Trophoblast cell (in vitro differentiated cells and primary cell): ENCODE data around the gene DOLK.

Experiments
- DNase-seq, 2 donors: peaks; one replicate each; pipeline ENCODE4 v3.0.0-alpha.2; 2016
- H2AFZ ChIP-seq: 2 replicates; pipeline ENCODE4 v1.6.1; 2013; ENCODE audit warnings: low read length, moderate library complexity, mild to moderate bottlenecking; ENCODE audit not compliant: insufficient read depth, poor library complexity
- H2AK5ac ChIP-seq: 2 replicates; pipeline ENCODE4 v1.6.1; 2013; ENCODE audit warnings: mild to moderate bottlenecking, low read length
- H2BK120ac ChIP-seq: 2 replicates; pipeline ENCODE4 v1.6.1; 2013; ENCODE audit warnings: low read length, mild to moderate bottlenecking, moderate library complexity; ENCODE audit not compliant: insufficient read depth, poor library complexity
- H2BK12ac ChIP-seq: 2 replicates; pipeline ENCODE4 v1.6.1; 2013; ENCODE audit warnings: mild to moderate bottlenecking, low read length, moderate library complexity
- H2BK5ac ChIP-seq: 2 replicates; pipeline ENCODE4 v1.6.1; 2013; ENCODE audit warnings: low read length, low read depth, moderate library complexity, mild to moderate bottlenecking; ENCODE audit not compliant: poor library complexity
- H3K14ac ChIP-seq: 2 replicates; pipeline ENCODE4 v1.6.1; 2013; ENCODE audit warnings: mild to moderate bottlenecking, low read length
- H3K18ac ChIP-seq: 2 replicates; pipeline ENCODE4 v1.6.1; 2013; ENCODE audit warnings: mild to moderate bottlenecking, low read length
- H3K23ac ChIP-seq: 2 replicates; pipeline ENCODE4 v1.6.1; 2013; ENCODE audit warnings: low read length
- H3K27ac ChIP-seq: 2 replicates; pipeline ENCODE4 v1.5.1; 2013; ENCODE audit warnings: low read depth, mild to moderate bottlenecking, inconsistent platforms, low read length, moderate library complexity
- H3K27me3 ChIP-seq: 2 replicates; pipeline ENCODE4 v1.6.1; 2013; ENCODE audit warnings: inconsistent platforms, mild to moderate bottlenecking, low read length, moderate library complexity; ENCODE audit not compliant: insufficient read depth
- H3K36me3 ChIP-seq, 2 experiments: 1 replicate in 1 of 2; 2 replicates in 1 of 2; pipeline ENCODE4 v1.6.1; 2013; ENCODE audit warnings: low read length in 2 of 2, mild to moderate bottlenecking in 2 of 2, moderate library complexity in 1 of 2; ENCODE audit not compliant: insufficient read depth in 2 of 2, control insufficient read depth in 1 of 2
- H3K4ac ChIP-seq: 2 replicates; pipeline ENCODE4 v1.6.1; 2013; ENCODE audit warnings: low read depth, mild to moderate bottlenecking, low read length, moderate library complexity
- H3K4me1 ChIP-seq, 2 experiments: 1 replicate in 1 of 2; 2 replicates in 1 of 2; pipeline ENCODE4 v1.6.1; 2013; ENCODE audit warnings: low read length in 2 of 2, mild to moderate bottlenecking in 2 of 2, moderate library complexity in 1 of 2; ENCODE audit not compliant: insufficient read depth in 2 of 2, control insufficient read depth in 1 of 2
- H3K4me2 ChIP-seq: 2 replicates; pipeline ENCODE4 v1.6.1; 2013; ENCODE audit warnings: inconsistent platforms, mild to moderate bottlenecking, low read length, moderate library complexity
- H3K4me3 ChIP-seq: 2 replicates; pipeline ENCODE4 v1.5.1; 2013; ENCODE audit warnings: mild to moderate bottlenecking, low read depth, low read length, inconsistent platforms
- H3K79me1 ChIP-seq: one replicate; pipeline ENCODE4 v1.6.1; 2013; ENCODE audit warnings: low read length
- H3K79me2 ChIP-seq: 2 replicates; pipeline ENCODE4 v1.6.1; 2013; ENCODE audit warnings: low read length, mild to moderate bottlenecking; ENCODE audit not compliant: control insufficient read depth, insufficient read depth, poor library complexity
- H3K9ac ChIP-seq: 2 replicates; pipeline ENCODE4 v1.6.1; 2013; ENCODE audit warnings: mild to moderate bottlenecking, low read length
- H3K9me3 ChIP-seq: 2 replicates; pipeline ENCODE4 v1.6.1; 2013; ENCODE audit warnings: low read depth, mild to moderate bottlenecking, control low read depth, inconsistent platforms, low read length; ENCODE audit not compliant: insufficient read depth
- H4K12ac ChIP-seq: 2 replicates; pipeline ENCODE4 v1.6.1; 2013; ENCODE audit warnings: low read depth, mild to moderate bottlenecking, low read length, moderate library complexity
- H4K8ac ChIP-seq: 2 replicates; pipeline ENCODE4 v1.6.1; 2013; ENCODE audit warnings: low read depth, mild to moderate bottlenecking, low read length, moderate library complexity
- H4K91ac ChIP-seq: one replicate; pipeline ENCODE4 v1.6.1; 2013; ENCODE audit warnings: low read depth, mild to moderate bottlenecking, low read length, moderate library complexity
- WGBS: extraction: QIAGEN DNeasy Blood & Tissue Kit; methylation state at CpG from one replicate; pipeline ENCODE4 v1.1.7; 2013; ENCODE audit warnings: missing lambda C conversion rate; ENCODE audit not compliant: insufficient read length, insufficient coverage; ENCODE audit errors: extremely low coverage; 5-methylcytosine and 5-hydroxymethylcytosine counted together

DOLK gene

DNA sequence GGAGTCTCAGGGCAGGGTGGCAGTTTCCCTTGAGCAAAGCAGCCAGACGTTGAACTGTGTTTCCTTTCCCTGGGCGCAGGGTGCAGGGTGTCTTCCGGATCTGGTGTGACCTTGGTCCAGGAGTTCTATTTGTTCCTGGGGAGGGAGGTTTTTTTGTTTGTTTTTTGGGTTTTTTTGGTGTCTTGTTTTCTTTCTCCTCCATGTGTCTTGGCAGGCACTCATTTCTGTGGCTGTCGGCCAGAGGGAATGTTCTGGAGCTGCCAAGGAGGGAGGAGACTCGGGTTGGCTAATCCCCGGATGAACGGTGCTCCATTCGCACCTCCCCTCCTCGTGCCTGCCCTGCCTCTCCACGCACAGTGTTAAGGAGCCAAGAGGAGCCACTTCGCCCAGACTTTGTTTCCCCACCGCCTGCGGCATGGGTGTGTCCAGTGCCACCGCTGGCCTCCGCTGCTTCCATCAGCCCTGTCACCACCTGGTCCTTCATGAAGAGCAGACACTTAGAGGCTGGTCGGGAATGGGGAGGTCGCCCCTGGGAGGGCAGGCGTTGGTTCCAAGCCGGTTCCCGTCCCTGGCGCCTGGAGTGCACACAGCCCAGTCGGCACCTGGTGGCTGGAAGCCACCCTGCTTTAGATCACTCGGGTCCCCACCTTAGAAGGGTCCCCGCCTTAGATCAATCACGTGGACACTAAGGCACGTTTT lies 30.1 kb downstream of the DOLK start:
- H3K23ac ChIP-seq = no peak overlapping the region
- WGBS = no CpG with 5 or more reads among the region's 26 CpGs
- DNase-seq = no peak

DNA sequence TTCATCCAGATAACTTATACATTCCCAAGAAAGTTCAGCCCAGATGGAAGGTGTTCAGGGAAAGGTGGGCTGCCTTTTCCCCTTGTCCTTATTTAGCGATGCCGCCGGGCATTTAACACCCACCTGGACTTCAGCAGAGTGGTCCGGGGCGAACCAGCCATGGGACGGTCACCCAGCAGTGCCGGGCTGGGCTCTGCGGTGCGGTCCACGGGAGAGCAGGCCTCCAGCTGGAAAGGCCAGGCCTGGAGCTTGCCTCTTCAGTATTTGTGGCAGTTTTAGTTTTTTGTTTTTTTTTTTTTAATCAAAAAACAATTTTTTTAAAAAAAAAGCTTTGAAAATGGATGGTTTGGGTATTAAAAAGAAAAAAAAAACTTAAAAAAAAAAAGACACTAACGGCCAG lies 30.7 kb downstream of the DOLK start:
- peaks cover 18 to 28% of the 10 kb centered on the region in 2 experiments for H3K4me1 ChIP-seq
- WGBS = no CpG with 5 or more reads among the region's 11 CpGs

More for the DNA sequence above, 30.1 kb downstream of the DOLK start:
- Histone ChIP-seq H3K27me3 (no peaks in the 10 kb centered on the region), H3K14ac (no peak overlapping the region), H3K79me1 (peaks cover 16% of the 10 kb centered on the region), H3K4me3 (no peak overlapping the region), H4K91ac (no peak overlapping the region), H2BK120ac (no peak overlapping the region), H3K9ac (no peak overlapping the region), H2BK5ac (no peak overlapping the region), H3K4me1 (peaks cover 14 to 23% of the 10 kb centered on the region in 2 experiments), H4K12ac (no peak overlapping the region), H2BK12ac (no peak overlapping the region), H3K4ac (no peak overlapping the region), H3K36me3 (peaks cover 48 to 52% of the 10 kb centered on the region in 2 experiments), H3K4me2 (no peak overlapping the region), H2AK5ac (no peak overlapping the region), H3K27ac (no peak overlapping the region), H4K8ac (no peak overlapping the region), H3K79me2 (peaks cover 4% of the 10 kb centered on the region), H2AFZ (no peak overlapping the region), H3K18ac (no peak overlapping the region), H3K9me3 (peaks cover 2% of the 10 kb centered on the region)

DNA sequence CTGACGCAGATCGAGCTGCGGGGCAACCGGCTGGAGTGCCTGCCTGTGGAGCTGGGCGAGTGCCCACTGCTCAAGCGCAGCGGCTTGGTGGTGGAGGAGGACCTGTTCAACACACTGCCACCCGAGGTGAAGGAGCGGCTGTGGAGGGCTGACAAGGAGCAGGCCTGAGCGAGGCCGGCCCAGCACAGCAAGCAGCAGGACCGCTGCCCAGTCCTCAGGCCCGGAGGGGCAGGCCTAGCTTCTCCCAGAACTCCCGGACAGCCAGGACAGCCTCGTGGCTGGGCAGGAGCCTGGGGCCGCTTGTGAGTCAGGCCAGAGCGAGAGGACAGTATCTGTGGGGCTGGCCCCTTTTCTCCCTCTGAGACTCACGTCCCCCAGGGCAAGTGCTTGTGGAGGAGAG lies 31.2 kb downstream of the DOLK start:
- Histone ChIP-seq H3K23ac (no peak overlapping the region), H2BK12ac (no peak overlapping the region), H3K9ac (no peak overlapping the region), H3K4ac (no peak overlapping the region), H4K8ac (no peak overlapping the region), H2BK5ac (no peak overlapping the region), H3K36me3 (peaks cover 48 to 55% of the 10 kb centered on the region in 2 experiments), H3K79me1 (peaks cover 15% of the 10 kb centered on the region), H2BK120ac (no peak overlapping the region), H3K4me3 (no peak overlapping the region), H3K79me2 (peaks cover 6% of the 10 kb centered on the region), H4K12ac (no peak overlapping the region), H3K18ac (no peak overlapping the region), H2AFZ (no peak overlapping the region), H3K27ac (peak overlapping the region; percentile 35), H3K14ac (no peak overlapping the region), H3K27me3 (no peaks in the 10 kb centered on the region), H3K4me2 (no peak overlapping the region), H3K4me1 (peaks cover 20 to 30% of the 10 kb centered on the region in 2 experiments), H3K9me3 (peaks cover 2% of the 10 kb centered on the region), H2AK5ac (no peak overlapping the region), H4K91ac (no peak overlapping the region)
- peak in 1 of 2 donors; percentile 9 for DNase-seq
- no CpG with 5 or more reads among the region's 18 CpGs for WGBS

More for the DNA sequence above, 30.7 kb downstream of the DOLK start:
- Histone ChIP-seq H3K4me3 (no peak overlapping the region), H4K91ac (no peak overlapping the region), H3K27ac (peak overlapping the region; percentile 35), H4K12ac (no peak overlapping the region), H3K9ac (no peak overlapping the region), H3K9me3 (peaks cover 2% of the 10 kb centered on the region), H3K36me3 (peaks cover 48 to 55% of the 10 kb centered on the region in 2 experiments), H2AK5ac (no peak overlapping the region), H4K8ac (no peak overlapping the region), H2BK120ac (no peak overlapping the region), H2BK5ac (no peak overlapping the region), H3K4me2 (no peak overlapping the region), H3K27me3 (no peaks in the 10 kb centered on the region), H3K14ac (no peak overlapping the region), H3K79me1 (peaks cover 17% of the 10 kb centered on the region), H3K79me2 (peaks cover 6% of the 10 kb centered on the region), H3K23ac (no peak overlapping the region), H3K4ac (no peak overlapping the region), H2BK12ac (no peak overlapping the region), H2AFZ (no peak overlapping the region), H3K18ac (no peak overlapping the region)
- no peak for DNase-seq

DNA sequence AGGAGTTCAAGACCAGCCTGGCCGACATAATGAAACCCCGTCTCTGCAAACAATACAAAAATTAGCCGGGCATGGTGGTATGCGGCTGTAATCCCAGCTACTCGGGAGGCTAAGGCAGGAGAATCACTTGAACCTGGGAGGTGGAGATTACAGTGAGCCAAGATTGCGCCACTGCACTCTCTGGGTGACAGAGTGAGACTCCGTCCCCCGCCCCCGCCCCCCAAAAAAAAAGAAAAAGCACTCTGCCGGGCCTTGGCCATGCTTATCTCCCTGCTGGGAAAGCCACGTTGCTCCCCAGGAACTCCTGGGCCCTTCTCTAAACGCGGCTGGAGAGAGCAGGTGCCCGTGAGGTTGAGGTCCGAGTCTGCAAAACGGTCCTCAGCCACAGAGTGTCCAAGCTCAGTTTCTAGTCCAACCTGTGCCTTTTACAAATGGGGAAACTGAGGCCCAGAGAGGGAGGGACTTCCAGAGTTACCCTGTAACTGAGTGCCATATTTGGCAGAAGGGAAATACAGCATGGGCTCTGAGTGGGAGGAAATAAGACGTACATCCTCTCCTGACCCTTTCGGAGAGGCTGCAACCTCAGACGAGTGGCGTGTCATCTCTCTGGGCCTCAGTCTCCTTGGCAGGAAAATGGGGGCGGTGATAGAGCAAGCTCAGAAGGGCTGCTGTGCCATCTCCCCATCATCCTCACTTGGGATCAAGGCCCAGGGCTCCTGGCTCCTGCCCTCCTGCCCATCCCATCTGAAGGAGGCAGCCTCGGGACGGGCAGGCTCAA lies 33.2 kb downstream of the DOLK start:
- no peak for DNase-seq
- WGBS = no CpG with 5 or more reads among the region's 23 CpGs

More for the DNA sequence above, 33.2 kb downstream of the DOLK start:
- Histone ChIP-seq H3K23ac (no peak overlapping the region), H3K4me3 (no peak overlapping the region), H3K79me2 (peaks cover 6% of the 10 kb centered on the region), H4K91ac (no peak overlapping the region), H2BK12ac (no peak overlapping the region), H3K36me3 (peaks cover 62 to 70% of the 10 kb centered on the region in 2 experiments), H3K4me2 (no peak overlapping the region), H2AFZ (no peak overlapping the region), H3K9me3 (peaks cover 2% of the 10 kb centered on the region), H3K14ac (no peak overlapping the region), H2BK120ac (no peak overlapping the region), H3K4me1 (peaks cover 27 to 35% of the 10 kb centered on the region in 2 experiments), H4K12ac (no peak overlapping the region), H3K79me1 (peaks cover 15% of the 10 kb centered on the region), H4K8ac (no peak overlapping the region), H3K18ac (no peak overlapping the region), H3K27ac (no peak overlapping the region), H3K9ac (no peak overlapping the region), H2BK5ac (no peak overlapping the region), H3K4ac (no peak overlapping the region), H3K27me3 (no peaks in the 10 kb centered on the region), H2AK5ac (no peak overlapping the region)
